GM18519 (cell line): Measurements from ENCODE around the gene CD82.

Experiments
- ATAC-seq: cut with Tn5 transposase; IDR thresholded peaks from one replicate; pipeline ENCODE4 v1.9.1; 2021; ENCODE audit warnings: mild to moderate bottlenecking, moderate library complexity; ENCODE audit not compliant: unreplicated experiment, low FRiP score

CD82 gene

GRCh38 chr11:44614281-44614775, 48.9 kb downstream of the CD82 start:
- ATAC-seq: no peak

GRCh38 chr11:44615041-44615755, 49.7 kb downstream of the CD82 start:
- ATAC-seq: no peak

- no peak for ATAC-seq
These were observed 50.7 kb downstream of the CD82 start for GRCh38 chr11:44615913-44616791.

GRCh38 chr11:44617671-44618461, 52.4 kb downstream of the CD82 start:
- no peak for ATAC-seq

- ATAC-seq: no peak
These were observed 53.3 kb downstream of the CD82 start for GRCh38 chr11:44618561-44619425.

GRCh38 chr11:44620328-44620725, 54.9 kb downstream of the CD82 start:
- ATAC-seq: no peak

GRCh38 chr11:44621140-44621681, 55.7 kb downstream of the CD82 start:
- no peak for ATAC-seq

GRCh38 chr11:44621784-44622183, 56.3 kb downstream of the CD82 start:
- ATAC-seq: no peak

- no peak for ATAC-seq
These were observed 56.8 kb downstream of the CD82 start for GRCh38 chr11:44622190-44622650.

- ATAC-seq: no peak
These were observed 57.3 kb downstream of the CD82 start for GRCh38 chr11:44622721-44623258.

- no peak for ATAC-seq
These were observed 57.9 kb downstream of the CD82 start for GRCh38 chr11:44623341-44623730.

GRCh38 chr11:44623731-44624491, 58.4 kb downstream of the CD82 start:
- no peak for ATAC-seq

- ATAC-seq: no peak
These were observed 59.3 kb downstream of the CD82 start for GRCh38 chr11:44624761-44625221.

GRCh38 chr11:44625759-44626523, 60.5 kb downstream of the CD82 start:
- ATAC-seq: no peak

- ATAC-seq: no peak
These were observed 61.2 kb downstream of the CD82 start for GRCh38 chr11:44626645-44627044.

GRCh38 chr11:44627165-44627789, 61.8 kb downstream of the CD82 start:
- no peak for ATAC-seq
